Endothelial cell of umbilical vein (primary cell): Measurements from ENCODE around the gene PPIE. TPM values are rescaled to one million over a fixed set of nuclear protein-coding genes. Genes with fewer than 3 reads are reported as not detected.

Experiments used
- BruUV-seq: library from RNA; stranded (reverse); fragments of 400-500 nt; replicated peaks from 2 replicates; lab custom pipeline; 2021; lab: Mats Ljungman, UMichigan
- CTCF ChIA-PET: fragments of 300-600, 350-600 bp; sonication (Branson Sonifier 250); formaldehyde crosslinking; loops from one replicate; lab custom pipeline; 2021; ENCODE audit warnings: antibody characterized with exemption, inconsistent platforms; lab: Charles Lee
- POLR2A ChIA-PET: fragments of 300-600, 350-600 bp; sonication (Branson Sonifier 250); formaldehyde crosslinking; loops from one replicate; lab custom pipeline; 2021; ENCODE audit warnings: antibody characterized with exemption, inconsistent platforms; lab: Charles Lee
- DNase-seq: peaks from one replicate; pipeline ENCODE4 v3.0.0-alpha.2; 2011; ENCODE audit warnings: low read depth, low spot score
- FAIRE-seq: peaks from 2 replicates; lab custom pipeline; 2011; peaks lifted over from hg19 to GRCh38; lab: Jason Lieb, UNC
- H2AFZ ChIP-seq: 2 replicates; pipeline ENCODE4 v1.6.0; 2012; ENCODE audit warnings: low read depth, low read length, control low read depth, inconsistent platforms
- H3K27ac ChIP-seq: 2 replicates; pipeline ENCODE4 v1.5.1; 2011; ENCODE audit warnings: low read depth, mild to moderate bottlenecking, control low read depth, low read length, moderate library complexity; ENCODE audit not compliant: insufficient read depth
- H3K27me3 ChIP-seq, 2 experiments: 2 replicates each; pipeline versions ENCODE4 v1.6.0 to v1.6.1; 2011; ENCODE audit warnings: low read length in 2 of 2, mixed read lengths in 1 of 2; ENCODE audit not compliant: control insufficient read depth in 2 of 2, insufficient read depth in 2 of 2
- H3K36me3 ChIP-seq, 2 experiments: 2 replicates in 1 of 2; 3 replicates in 1 of 2; pipeline ENCODE4 v1.5.1; 2011; ENCODE audit warnings: low read length in 2 of 2, mild to moderate bottlenecking in 1 of 2, moderate library complexity in 1 of 2; ENCODE audit not compliant: control insufficient read depth in 2 of 2, insufficient read depth in 2 of 2; ENCODE audit errors: extremely low read depth in 1 of 2
- H3K4me1 ChIP-seq: 3 replicates; pipeline ENCODE4 v1.5.1; 2011; ENCODE audit warnings: mild to moderate bottlenecking, low read length; ENCODE audit not compliant: control insufficient read depth, insufficient read depth; ENCODE audit errors: extremely low read depth
- H3K4me2 ChIP-seq: 2 replicates; pipeline ENCODE4 v1.6.1; 2011; ENCODE audit warnings: low read length, control low read depth, mixed read lengths; ENCODE audit not compliant: insufficient read depth
- H3K4me3 ChIP-seq, 3 experiments: fragments of 200-600 bp in 1 of 3; sonication (generic), shearing (Covaris generic) in 1 of 3; replicated peaks in 1 of 3; 2 replicates each; pipeline ENCODE4 v1.5.1; 2011 to 2016; ENCODE audit warnings: control low read depth in 3 of 3, low read length in 3 of 3, mild to moderate bottlenecking in 2 of 3, inconsistent platforms in 1 of 3, low read depth in 1 of 3, moderate library complexity in 1 of 3; ENCODE audit not compliant: insufficient read depth in 1 of 3
- H3K79me2 ChIP-seq: 2 replicates; pipeline ENCODE4 v1.6.0; 2012; ENCODE audit warnings: low read length, inconsistent platforms; ENCODE audit not compliant: control insufficient read depth, insufficient read depth
- H3K9ac ChIP-seq: replicated peaks from 2 replicates; pipeline ENCODE3; 2011; ENCODE audit warnings: low read length, control low read depth; ENCODE audit not compliant: insufficient read depth; ENCODE audit errors: extremely low read depth
- H3K9me1 ChIP-seq: replicated peaks from 3 replicates; pipeline ENCODE4 v1.6.0; 2011; ENCODE audit warnings: mild to moderate bottlenecking, low read length; ENCODE audit not compliant: control insufficient read depth, insufficient read depth; ENCODE audit errors: extremely low read depth
- H3K9me3 ChIP-seq: replicated peaks from 2 replicates; pipeline ENCODE4 v1.5.1; 2012; ENCODE audit warnings: low read length, inconsistent platforms; ENCODE audit not compliant: control insufficient read depth, insufficient read depth
- H4K20me1 ChIP-seq: replicated peaks from 2 replicates; pipeline ENCODE3; 2011; ENCODE audit warnings: mild to moderate bottlenecking, low read length; ENCODE audit not compliant: control insufficient read depth, insufficient read depth; ENCODE audit errors: extremely low read depth
- EZH2 ChIP-seq: IDR thresholded peaks from 2 replicates; pipeline ENCODE4 v1.6.1; 2012; ENCODE audit warnings: borderline replicate concordance, low read depth, mild to moderate bottlenecking, moderate library complexity, low read length, inconsistent platforms; ENCODE audit not compliant: severe bottlenecking
- FOS ChIP-seq: IDR thresholded peaks from 2 replicates; pipeline ENCODE4 v1.6.1; 2011; ENCODE audit warnings: mild to moderate bottlenecking, low read length, moderate library complexity, borderline replicate concordance; ENCODE audit not compliant: insufficient read depth
- GATA2 ChIP-seq: IDR thresholded peaks from 2 replicates; pipeline ENCODE4 v1.7.0; 2011; ENCODE audit warnings: low read depth, mild to moderate bottlenecking, moderate library complexity, mixed read lengths, low read length; ENCODE audit not compliant: insufficient read length, insufficient read depth
- JUN ChIP-seq: IDR thresholded peaks from 2 replicates; pipeline ENCODE4 v1.6.1; 2011; ENCODE audit warnings: borderline replicate concordance, low read depth; ENCODE audit not compliant: insufficient read length, insufficient read depth
- MYC ChIP-seq: IDR thresholded peaks from one replicate; pipeline ENCODE4 v1.6.1; 2011; ENCODE audit warnings: mild to moderate bottlenecking, low read depth, low read length
- POLR2A ChIP-seq: IDR thresholded peaks from 2 replicates; pipeline ENCODE4 v1.6.1; 2012; ENCODE audit warnings: low read depth, mild to moderate bottlenecking, control low read depth, low read length
- POLR2AphosphoS5 ChIP-seq: IDR thresholded peaks from 2 replicates; pipeline ENCODE4 v1.6.1; 2012; ENCODE audit warnings: low read depth, mild to moderate bottlenecking, control low read depth, low read length, moderate library complexity; ENCODE audit not compliant: insufficient read depth
- dilution Hi-C: fragments of 300-500 bp; cut with MboI; formaldehyde crosslinking; loops from one replicate; pipeline ENCODE4 v1.15.0; 2019; ENCODE audit warnings: low sequenced_read_pairs; ENCODE audit not compliant: extremely low pct_ligation_motif_present
- intact Hi-C: fragments of 100-400 bp; cut with micrococcal nuclease; formaldehyde crosslinking; loops from one replicate; pipeline ENCODE4 v1.10.0; 2022
- polyA plus RNA-seq, 4 experiments: library from polyadenylated mRNA; depleted of rRNA in 3 of 4; stranded (reverse) in 3 of 4; unstranded in 1 of 4; fragments of >200 nt; gene quantifications; 2 replicates each; pipeline versions ENCODE4 v1.2.1 to v1.2.3, GENCODE V29; 2011 to 2012; ENCODE audit warnings: missing spikeins in 1 of 4
- total RNA-seq: library from RNA; stranded (reverse); gene quantifications from 2 replicates; pipeline ENCODE4 v1.2.3, GENCODE V29; 2021
- TF ChIP-seq, protein P1 (sequence below), 2 donors: IDR thresholded peaks; 1 replicate in 1 of 2; 2 replicates in 1 of 2; pipeline ENCODE4 v1.5.1; 2011; ENCODE audit warnings: low read length in 2 of 2, mild to moderate bottlenecking in 2 of 2, moderate library complexity in 2 of 2, control low read depth in 1 of 2, inconsistent platforms in 1 of 2, low read depth in 1 of 2; ENCODE audit not compliant: insufficient read depth in 1 of 2; ENCODE audit errors: extremely low read depth in 1 of 2
- TF ChIP-seq, protein P2 (sequence below): IDR thresholded peaks from 2 replicates; pipeline ENCODE4 v1.6.1; 2011; ENCODE audit not compliant: insufficient read depth, insufficient read length

Gene PPIE
- total and polyA plus RNA-seq, 2 donors (not counting 3 experiments of a cell fraction or from before 2014, with no cell fraction given) = 44.4 to 74.9 TPM

DNA sequence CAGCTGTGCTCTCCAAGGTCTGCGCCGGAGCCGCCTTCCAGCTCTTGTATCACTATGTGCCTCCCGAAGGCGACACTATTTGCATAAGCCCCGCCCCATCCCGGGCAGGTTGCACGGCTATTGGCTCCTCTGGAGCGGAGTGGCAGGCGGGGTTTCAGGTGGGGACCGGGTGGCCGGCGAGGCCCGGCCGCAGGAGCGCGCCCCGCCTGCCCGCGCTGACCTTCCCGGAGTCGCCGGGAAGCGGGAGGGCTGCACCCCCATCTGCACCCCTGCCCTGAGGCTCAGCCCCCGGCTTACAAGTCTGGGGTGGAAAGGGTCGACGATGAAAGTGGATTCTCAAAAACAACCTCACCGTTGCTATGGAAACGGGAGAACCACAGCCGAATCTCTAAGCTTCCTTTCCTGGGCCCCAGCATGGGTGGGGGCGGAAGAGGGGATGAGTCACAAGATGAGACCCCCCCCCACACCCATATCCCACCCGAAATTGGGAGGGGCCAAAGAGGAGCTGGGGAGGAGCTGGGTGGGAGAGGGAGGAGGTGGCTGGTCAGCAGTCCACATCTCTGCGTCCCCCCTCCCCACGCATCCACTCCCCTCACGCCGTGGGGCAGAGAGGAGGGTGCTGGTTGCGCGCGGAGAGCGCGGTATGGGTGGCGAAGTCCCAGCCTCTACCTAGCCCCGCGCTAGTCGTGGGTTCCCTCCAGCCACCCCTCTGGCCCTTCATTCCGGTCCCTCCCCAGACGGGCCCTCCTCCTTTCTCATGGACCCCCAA is 47.1 kb upstream of the PPIE start, which contains the start of gene HPCAL4:
Gene HPCAL4, minus strand, starts transcription at position 51 of the 769 bp plus-strand sequence. CDS start 6,830 bp downstream, outside the sequence.
- dilution Hi-C loops = no loop called here
- peak; percentile 58 for DNase-seq
- Histone ChIP-seq H3K4me2 (no peak within 1 kb of the TSS), H3K4me3 (no peak within 1 kb of the TSS), H3K4me1 (no peaks in the 10 kb centered on the region), H3K9me3 (no peaks in the 10 kb centered on the region), H3K9me1 (no peaks in the 10 kb centered on the region), H4K20me1 (no peaks in the 10 kb centered on the region), H3K36me3 (no peaks in the 10 kb centered on the region), H3K79me2 (no peaks in the 10 kb centered on the region), H3K27ac (no peak within 1 kb of the TSS), H3K27me3 (peaks cover 67 to 75% of the 10 kb centered on the region in 2 experiments), H2AFZ (no peak within 1 kb of the TSS), H3K9ac (no peak within 1 kb of the TSS)
- intact Hi-C loops = no loop called here
- CTCF ChIA-PET = interaction anchor here (0.6 to 1.4 kb wide), 7 partner anchors 8 to 85 kb away, joined by 3 to 5 read pairs (median 3); no protein-coding TSS in a partner anchor
- TF ChIP-seq, protein P1, sequence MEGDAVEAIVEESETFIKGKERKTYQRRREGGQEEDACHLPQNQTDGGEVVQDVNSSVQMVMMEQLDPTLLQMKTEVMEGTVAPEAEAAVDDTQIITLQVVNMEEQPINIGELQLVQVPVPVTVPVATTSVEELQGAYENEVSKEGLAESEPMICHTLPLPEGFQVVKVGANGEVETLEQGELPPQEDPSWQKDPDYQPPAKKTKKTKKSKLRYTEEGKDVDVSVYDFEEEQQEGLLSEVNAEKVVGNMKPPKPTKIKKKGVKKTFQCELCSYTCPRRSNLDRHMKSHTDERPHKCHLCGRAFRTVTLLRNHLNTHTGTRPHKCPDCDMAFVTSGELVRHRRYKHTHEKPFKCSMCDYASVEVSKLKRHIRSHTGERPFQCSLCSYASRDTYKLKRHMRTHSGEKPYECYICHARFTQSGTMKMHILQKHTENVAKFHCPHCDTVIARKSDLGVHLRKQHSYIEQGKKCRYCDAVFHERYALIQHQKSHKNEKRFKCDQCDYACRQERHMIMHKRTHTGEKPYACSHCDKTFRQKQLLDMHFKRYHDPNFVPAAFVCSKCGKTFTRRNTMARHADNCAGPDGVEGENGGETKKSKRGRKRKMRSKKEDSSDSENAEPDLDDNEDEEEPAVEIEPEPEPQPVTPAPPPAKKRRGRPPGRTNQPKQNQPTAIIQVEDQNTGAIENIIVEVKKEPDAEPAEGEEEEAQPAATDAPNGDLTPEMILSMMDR (IDR thresholded peaks at IDR 0.05; ENCODE audit: extremely low read depth in 1 of 2, insufficient read depth in 1 of 2, low read depth in 1 of 2, low read length in 2 of 2) = no peak
- TF ChIP-seq, protein P2, sequence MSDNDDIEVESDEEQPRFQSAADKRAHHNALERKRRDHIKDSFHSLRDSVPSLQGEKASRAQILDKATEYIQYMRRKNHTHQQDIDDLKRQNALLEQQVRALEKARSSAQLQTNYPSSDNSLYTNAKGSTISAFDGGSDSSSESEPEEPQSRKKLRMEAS = no peak
- TF ChIP-seq EZH2 (no peak), MYC (no peak), POLR2AphosphoS5 (no peak), FOS (no peak), POLR2A (no peak), GATA2 (no peak), JUN (no peak)
- FAIRE-seq = peak; percentile 78
- POLR2A ChIA-PET = no interaction called here
- BruUV-seq = no TSS peak
